Endothelial cell of umbilical vein (primary cell): ENCODE measurements around the gene MAPK8. TPM values are rescaled to one million over a fixed set of nuclear protein-coding genes. Genes with fewer than 3 reads are reported as not detected.
"Not testable (repeated sequence)": the region's sequence is repeated elsewhere in the genome, so short reads cannot be mapped to it uniquely, and the experiment has no call there.

Experiments
- BruUV-seq: library from RNA; stranded (reverse); fragments of 400-500 nt; replicated peaks from 2 replicates; lab custom pipeline; 2021; lab: Mats Ljungman, UMichigan
- CTCF ChIA-PET: fragments of 300-600, 350-600 bp; sonication (Branson Sonifier 250); formaldehyde crosslinking; loops from one replicate; lab custom pipeline; 2021; ENCODE audit warnings: antibody characterized with exemption, inconsistent platforms; lab: Charles Lee
- POLR2A ChIA-PET: fragments of 300-600, 350-600 bp; sonication (Branson Sonifier 250); formaldehyde crosslinking; loops from one replicate; lab custom pipeline; 2021; ENCODE audit warnings: antibody characterized with exemption, inconsistent platforms; lab: Charles Lee
- DNase-seq: peaks from one replicate; pipeline ENCODE4 v3.0.0-alpha.2; 2011; ENCODE audit warnings: low read depth, low spot score
- FAIRE-seq: peaks from 2 replicates; lab custom pipeline; 2011; peaks lifted over from hg19 to GRCh38; lab: Jason Lieb, UNC
- H2AFZ ChIP-seq: 2 replicates; pipeline ENCODE4 v1.6.0; 2012; ENCODE audit warnings: low read depth, low read length, control low read depth, inconsistent platforms
- H3K27ac ChIP-seq: 2 replicates; pipeline ENCODE4 v1.5.1; 2011; ENCODE audit warnings: low read depth, mild to moderate bottlenecking, control low read depth, low read length, moderate library complexity; ENCODE audit not compliant: insufficient read depth
- H3K27me3 ChIP-seq, 2 experiments: 2 replicates each; pipeline versions ENCODE4 v1.6.0 to v1.6.1; 2011; ENCODE audit warnings: low read length in 2 of 2, mixed read lengths in 1 of 2; ENCODE audit not compliant: control insufficient read depth in 2 of 2, insufficient read depth in 2 of 2
- H3K36me3 ChIP-seq, 2 experiments: 2 replicates in 1 of 2; 3 replicates in 1 of 2; pipeline ENCODE4 v1.5.1; 2011; ENCODE audit warnings: low read length in 2 of 2, mild to moderate bottlenecking in 1 of 2, moderate library complexity in 1 of 2; ENCODE audit not compliant: control insufficient read depth in 2 of 2, insufficient read depth in 2 of 2; ENCODE audit errors: extremely low read depth in 1 of 2
- H3K4me1 ChIP-seq: 3 replicates; pipeline ENCODE4 v1.5.1; 2011; ENCODE audit warnings: mild to moderate bottlenecking, low read length; ENCODE audit not compliant: control insufficient read depth, insufficient read depth; ENCODE audit errors: extremely low read depth
- H3K4me2 ChIP-seq: 2 replicates; pipeline ENCODE4 v1.6.1; 2011; ENCODE audit warnings: low read length, control low read depth, mixed read lengths; ENCODE audit not compliant: insufficient read depth
- H3K4me3 ChIP-seq, 3 experiments: fragments of 200-600 bp in 1 of 3; sonication (generic), shearing (Covaris generic) in 1 of 3; replicated peaks in 1 of 3; 2 replicates each; pipeline ENCODE4 v1.5.1; 2011 to 2016; ENCODE audit warnings: control low read depth in 3 of 3, low read length in 3 of 3, mild to moderate bottlenecking in 2 of 3, inconsistent platforms in 1 of 3, low read depth in 1 of 3, moderate library complexity in 1 of 3; ENCODE audit not compliant: insufficient read depth in 1 of 3
- H3K79me2 ChIP-seq: 2 replicates; pipeline ENCODE4 v1.6.0; 2012; ENCODE audit warnings: low read length, inconsistent platforms; ENCODE audit not compliant: control insufficient read depth, insufficient read depth
- H3K9ac ChIP-seq: replicated peaks from 2 replicates; pipeline ENCODE3; 2011; ENCODE audit warnings: low read length, control low read depth; ENCODE audit not compliant: insufficient read depth; ENCODE audit errors: extremely low read depth
- H3K9me1 ChIP-seq: replicated peaks from 3 replicates; pipeline ENCODE4 v1.6.0; 2011; ENCODE audit warnings: mild to moderate bottlenecking, low read length; ENCODE audit not compliant: control insufficient read depth, insufficient read depth; ENCODE audit errors: extremely low read depth
- H3K9me3 ChIP-seq: replicated peaks from 2 replicates; pipeline ENCODE4 v1.5.1; 2012; ENCODE audit warnings: low read length, inconsistent platforms; ENCODE audit not compliant: control insufficient read depth, insufficient read depth
- H4K20me1 ChIP-seq: replicated peaks from 2 replicates; pipeline ENCODE3; 2011; ENCODE audit warnings: mild to moderate bottlenecking, low read length; ENCODE audit not compliant: control insufficient read depth, insufficient read depth; ENCODE audit errors: extremely low read depth
- EZH2 ChIP-seq: IDR thresholded peaks from 2 replicates; pipeline ENCODE4 v1.6.1; 2012; ENCODE audit warnings: borderline replicate concordance, low read depth, mild to moderate bottlenecking, moderate library complexity, low read length, inconsistent platforms; ENCODE audit not compliant: severe bottlenecking
- FOS ChIP-seq: IDR thresholded peaks from 2 replicates; pipeline ENCODE4 v1.6.1; 2011; ENCODE audit warnings: mild to moderate bottlenecking, low read length, moderate library complexity, borderline replicate concordance; ENCODE audit not compliant: insufficient read depth
- GATA2 ChIP-seq: IDR thresholded peaks from 2 replicates; pipeline ENCODE4 v1.7.0; 2011; ENCODE audit warnings: low read depth, mild to moderate bottlenecking, moderate library complexity, mixed read lengths, low read length; ENCODE audit not compliant: insufficient read length, insufficient read depth
- JUN ChIP-seq: IDR thresholded peaks from 2 replicates; pipeline ENCODE4 v1.6.1; 2011; ENCODE audit warnings: borderline replicate concordance, low read depth; ENCODE audit not compliant: insufficient read length, insufficient read depth
- MYC ChIP-seq: IDR thresholded peaks from one replicate; pipeline ENCODE4 v1.6.1; 2011; ENCODE audit warnings: mild to moderate bottlenecking, low read depth, low read length
- POLR2A ChIP-seq: IDR thresholded peaks from 2 replicates; pipeline ENCODE4 v1.6.1; 2012; ENCODE audit warnings: low read depth, mild to moderate bottlenecking, control low read depth, low read length
- POLR2AphosphoS5 ChIP-seq: IDR thresholded peaks from 2 replicates; pipeline ENCODE4 v1.6.1; 2012; ENCODE audit warnings: low read depth, mild to moderate bottlenecking, control low read depth, low read length, moderate library complexity; ENCODE audit not compliant: insufficient read depth
- dilution Hi-C: fragments of 300-500 bp; cut with MboI; formaldehyde crosslinking; loops from one replicate; pipeline ENCODE4 v1.15.0; 2019; ENCODE audit warnings: low sequenced_read_pairs; ENCODE audit not compliant: extremely low pct_ligation_motif_present
- intact Hi-C: fragments of 100-400 bp; cut with micrococcal nuclease; formaldehyde crosslinking; loops from one replicate; pipeline ENCODE4 v1.10.0; 2022
- polyA plus RNA-seq, 4 experiments: library from polyadenylated mRNA; depleted of rRNA in 3 of 4; stranded (reverse) in 3 of 4; unstranded in 1 of 4; fragments of >200 nt; gene quantifications; 2 replicates each; pipeline versions ENCODE4 v1.2.1 to v1.2.3, GENCODE V29; 2011 to 2012; ENCODE audit warnings: missing spikeins in 1 of 4
- total RNA-seq: library from RNA; stranded (reverse); gene quantifications from 2 replicates; pipeline ENCODE4 v1.2.3, GENCODE V29; 2021
- TF ChIP-seq, protein P1 (sequence below): IDR thresholded peaks from 2 replicates; pipeline ENCODE4 v1.6.1; 2011; ENCODE audit not compliant: insufficient read depth, insufficient read length
- TF ChIP-seq, protein P2 (sequence below), 2 donors: IDR thresholded peaks; 1 replicate in 1 of 2; 2 replicates in 1 of 2; pipeline ENCODE4 v1.5.1; 2011; ENCODE audit warnings: low read length in 2 of 2, mild to moderate bottlenecking in 2 of 2, moderate library complexity in 2 of 2, control low read depth in 1 of 2, inconsistent platforms in 1 of 2, low read depth in 1 of 2; ENCODE audit not compliant: insufficient read depth in 1 of 2; ENCODE audit errors: extremely low read depth in 1 of 2

The MAPK8 gene
- total and polyA plus RNA-seq, 2 donors (not counting 3 experiments of a cell fraction or from before 2014, with no cell fraction given): 25.3 to 56.2 TPM

DNA sequence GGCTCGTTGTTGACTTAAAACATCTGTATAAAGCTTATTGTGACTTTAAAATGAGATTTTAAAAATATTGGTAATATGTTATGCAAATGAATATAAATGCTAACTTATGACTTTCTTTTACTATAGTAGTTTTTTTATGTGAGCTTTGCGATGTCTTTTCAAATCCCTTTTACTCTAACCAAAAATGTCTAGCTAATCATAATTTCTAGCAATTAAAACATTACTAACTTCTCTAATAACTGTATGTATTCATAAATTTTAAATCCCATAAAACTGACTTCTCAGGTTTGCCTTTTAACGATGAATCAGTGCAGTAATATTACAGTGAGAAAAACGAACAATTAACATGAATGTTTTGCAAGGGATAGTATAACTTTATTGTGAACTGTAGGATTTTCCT lies 113.2 kb downstream of the MAPK8 start:
- H3K9me1 ChIP-seq: no peaks in the 10 kb centered on the region
- ChIA-PET POLR2A (no interaction called here), CTCF (no interaction called here)
- DNase-seq (no peak), FAIRE-seq (no peak)
- no peaks in the 10 kb centered on the region for H3K9me3 ChIP-seq
- intact Hi-C loops (no loop called here), dilution Hi-C loops (no loop called here)
- BruUV-seq: no TSS peak
- no peak overlapping the region for H3K4me3 ChIP-seq
- no peaks in the 10 kb centered on the region for H4K20me1 ChIP-seq
- H3K79me2 ChIP-seq: no peaks in the 10 kb centered on the region
- no peak overlapping the region for H3K27ac ChIP-seq
- no peak overlapping the region for H2AFZ ChIP-seq
- H3K4me2 ChIP-seq: no peak overlapping the region
- H3K27me3 ChIP-seq: no peaks in the 10 kb centered on the region
- TF ChIP-seq EZH2 (no peak), FOS (no peak), POLR2AphosphoS5 (no peak), JUN (no peak), POLR2A (no peak), MYC (no peak), GATA2 (no peak)
- TF ChIP-seq, protein P1, sequence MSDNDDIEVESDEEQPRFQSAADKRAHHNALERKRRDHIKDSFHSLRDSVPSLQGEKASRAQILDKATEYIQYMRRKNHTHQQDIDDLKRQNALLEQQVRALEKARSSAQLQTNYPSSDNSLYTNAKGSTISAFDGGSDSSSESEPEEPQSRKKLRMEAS: no peak
- TF ChIP-seq, protein P2, sequence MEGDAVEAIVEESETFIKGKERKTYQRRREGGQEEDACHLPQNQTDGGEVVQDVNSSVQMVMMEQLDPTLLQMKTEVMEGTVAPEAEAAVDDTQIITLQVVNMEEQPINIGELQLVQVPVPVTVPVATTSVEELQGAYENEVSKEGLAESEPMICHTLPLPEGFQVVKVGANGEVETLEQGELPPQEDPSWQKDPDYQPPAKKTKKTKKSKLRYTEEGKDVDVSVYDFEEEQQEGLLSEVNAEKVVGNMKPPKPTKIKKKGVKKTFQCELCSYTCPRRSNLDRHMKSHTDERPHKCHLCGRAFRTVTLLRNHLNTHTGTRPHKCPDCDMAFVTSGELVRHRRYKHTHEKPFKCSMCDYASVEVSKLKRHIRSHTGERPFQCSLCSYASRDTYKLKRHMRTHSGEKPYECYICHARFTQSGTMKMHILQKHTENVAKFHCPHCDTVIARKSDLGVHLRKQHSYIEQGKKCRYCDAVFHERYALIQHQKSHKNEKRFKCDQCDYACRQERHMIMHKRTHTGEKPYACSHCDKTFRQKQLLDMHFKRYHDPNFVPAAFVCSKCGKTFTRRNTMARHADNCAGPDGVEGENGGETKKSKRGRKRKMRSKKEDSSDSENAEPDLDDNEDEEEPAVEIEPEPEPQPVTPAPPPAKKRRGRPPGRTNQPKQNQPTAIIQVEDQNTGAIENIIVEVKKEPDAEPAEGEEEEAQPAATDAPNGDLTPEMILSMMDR (IDR thresholded peaks at IDR 0.05; ENCODE audit: extremely low read depth in 1 of 2, insufficient read depth in 1 of 2, low read depth in 1 of 2, low read length in 2 of 2): no peak
- no peaks in the 10 kb centered on the region for H3K4me1 ChIP-seq
- H3K9ac ChIP-seq: no peak overlapping the region
- no peaks in the 10 kb centered on the region for H3K36me3 ChIP-seq

- H3K27me3 ChIP-seq, H3K9me1 ChIP-seq, dilution Hi-C loops, BruUV-seq, H4K20me1 ChIP-seq, intact Hi-C loops, H3K9ac ChIP-seq, H2AFZ ChIP-seq, FAIRE-seq, H3K4me3 ChIP-seq, H3K27ac ChIP-seq, POLR2A ChIA-PET, H3K4me1 ChIP-seq, H3K9me3 ChIP-seq, H3K36me3 ChIP-seq, H3K4me2 ChIP-seq, H3K79me2 ChIP-seq, CTCF ChIA-PET, DNase-seq: not testable (repeated sequence)
These were observed 115.4 kb downstream of the MAPK8 start for GRCh38 chr10:48421862-48422261.
